ENCODE results near the gene UTS2. TPM values are rescaled to one million over a fixed set of nuclear protein-coding genes. Genes with fewer than 3 reads are reported as not detected.

UTS2 gene
- total and polyA plus RNA-seq, 9 of the 15 experiments (the other 6 are each of a cell fraction or from before 2014, with no cell fraction given): 0.22 to 0.29 TPM; not detected in 7

GRCh38 chr1:7813677-7814373 lies 39.0 kb downstream of the UTS2 start:
- ChIA-PET POLR2A (no interaction called here), CTCF (ENCODE audit: low intra/inter-chr PET ratio) (no interaction called here)
- peaks cover 0 to 2% of the 10 kb centered on the region in 2 experiments; a peak in 1 of 5 replicates for H3K4me1 ChIP-seq (replicated peaks in 1 of 2; ENCODE audit: control insufficient read depth in 2 of 2, insufficient read depth in 2 of 2, low read length in 2 of 2)
- no TSS peak for BruUV-seq (replicated peaks)
- H3K79me2 ChIP-seq (ENCODE audit: control insufficient read depth, insufficient read depth, low read length): no peaks in the 10 kb centered on the region
- FAIRE-seq: no peak
- no peak for ATAC-seq
- H3K36me3 ChIP-seq (ENCODE audit: control insufficient read depth, insufficient read depth, low read length): peaks cover 18% of the 10 kb centered on the region; the same call in 2 of the 3 replicates
- H2AFZ ChIP-seq (ENCODE audit: low read depth, low read length): no peak overlapping the region
- no peaks in the 10 kb centered on the region for H3K9me1 ChIP-seq (ENCODE audit: control insufficient read depth, insufficient read depth, low read length)
- intact Hi-C loops (cut with micrococcal nuclease): no loop called here
- no peak overlapping the region for H3K4me2 ChIP-seq (ENCODE audit: insufficient read depth, low read length)
- 59% methylated on average over 3 of the region's 3 CpGs for WGBS (ENCODE audit: insufficient coverage, low coverage, missing lambda C conversion rate)
- H4K20me1 ChIP-seq (replicated peaks; ENCODE audit: control insufficient read depth, insufficient read depth, low read length): no peaks in the 10 kb centered on the region
- no peak overlapping the region for H3K27ac ChIP-seq (ENCODE audit: extremely low read depth, low read depth, low read length)
- H3K27me3 ChIP-seq (ENCODE audit: control insufficient read depth in 2 of 2, insufficient read depth in 2 of 2, low read length in 2 of 2): no peaks in the 10 kb centered on the region
- no peak for DNase-seq (ENCODE audit: extremely low read depth in 1 of 4, low spot score in 3 of 4)
- in situ Hi-C loops (cut with MboI): loop anchor here (5.0 kb wide), 1 partner anchor 88 kb away; no protein-coding TSS in a partner anchor
- no peak overlapping the region for H3K4me3 ChIP-seq
- TF ChIP-seq RBBP5 (IDR thresholded peaks at IDR 0.05; ENCODE audit: borderline replicate concordance, insufficient read depth, low read length, poor library complexity, severe bottlenecking) (no peak), ZFP91 (CRISPR knock-in tag; IDR thresholded peaks at IDR 0.05) (no peak), FUS (optimal IDR thresholded peaks at IDR 0.05; ENCODE audit: low read depth, low read length) (no peak), AFF1 (IDR thresholded peaks at IDR 0.05; ENCODE audit: low read depth in 1 of 2, partially characterized antibody in 2 of 2) (peak in 1 of 2 experiments; percentile 87), HINFP (tag; conservative IDR thresholded peaks at IDR 0.05; ENCODE audit: low read depth) (no peak)
- peaks cover 4% of the 10 kb centered on the region; the same call in 1 of the 2 replicates for H3K9me3 ChIP-seq (replicated peaks; ENCODE audit: control insufficient read depth, insufficient read depth, low read depth, low read length)
- no peak overlapping the region for H3K9ac ChIP-seq (ENCODE audit: insufficient read depth in 1 of 2, low read depth in 2 of 2, low read length in 2 of 2)

All from K562 (cell line).